H54 (cell line): ENCODE results near the gene CTDSPL.

Source experiments
- DNase-seq: peaks from one replicate; pipeline ENCODE4 v3.0.0; 2011; ENCODE audit warnings: low spot score, mixed read lengths; ENCODE audit not compliant: insufficient read length
- FAIRE-seq: peaks from 3 replicates; lab custom pipeline; 2011; peaks lifted over from hg19 to GRCh38; lab: Jason Lieb, UNC
- POLR2A ChIP-seq: IDR thresholded peaks from 2 replicates; pipeline ENCODE4 v1.6.1; 2011; ENCODE audit warnings: low read depth, mild to moderate bottlenecking, low read length

Gene CTDSPL

DNA sequence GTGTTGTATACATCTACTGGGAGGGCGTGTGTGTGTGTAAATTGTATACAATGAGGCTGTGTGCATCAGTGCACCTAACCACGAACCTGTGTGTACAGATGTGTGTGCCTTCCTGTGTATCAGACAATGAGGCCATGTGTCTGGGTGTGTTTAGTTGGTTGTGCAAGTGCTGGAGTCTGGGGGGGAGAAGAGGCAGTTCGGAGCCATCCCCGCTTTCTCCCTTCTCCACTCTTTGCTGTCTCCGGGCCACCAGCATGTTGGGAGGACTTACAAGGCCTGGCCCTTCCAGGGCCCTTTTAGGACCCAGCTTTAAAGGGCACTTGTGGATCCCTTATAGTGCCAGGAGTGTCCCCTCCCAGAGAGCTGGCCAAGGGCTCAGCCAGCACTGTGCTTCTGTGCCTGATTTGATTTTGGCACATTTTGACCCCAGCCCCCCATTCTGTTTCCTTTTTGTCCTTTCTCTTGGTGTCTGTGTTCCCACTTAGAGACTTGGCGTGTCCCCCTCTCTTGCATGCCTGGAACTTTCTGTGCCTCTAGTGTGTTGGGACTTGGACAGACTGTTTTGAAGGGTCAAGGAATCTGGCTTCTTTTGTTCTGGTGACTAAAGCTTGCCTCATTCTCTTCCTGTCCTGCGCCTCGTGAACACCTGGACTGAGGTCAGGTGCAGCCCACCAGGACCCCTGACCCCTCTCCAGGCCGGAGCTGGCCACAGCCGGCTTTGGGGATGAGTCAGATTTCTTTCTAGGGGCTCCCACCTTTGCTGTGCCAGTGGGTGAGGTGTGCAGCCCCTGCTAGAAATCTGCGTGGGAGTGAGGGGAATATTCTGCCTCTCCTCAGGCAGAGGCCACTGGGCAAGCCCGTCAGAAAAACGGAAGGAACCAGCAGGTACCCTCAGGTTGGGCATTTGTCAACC, 1.5 kb downstream of the CTDSPL start:
- TF ChIP-seq POLR2A: no peak
- DNase-seq (no peak), FAIRE-seq (no peak)

DNA sequence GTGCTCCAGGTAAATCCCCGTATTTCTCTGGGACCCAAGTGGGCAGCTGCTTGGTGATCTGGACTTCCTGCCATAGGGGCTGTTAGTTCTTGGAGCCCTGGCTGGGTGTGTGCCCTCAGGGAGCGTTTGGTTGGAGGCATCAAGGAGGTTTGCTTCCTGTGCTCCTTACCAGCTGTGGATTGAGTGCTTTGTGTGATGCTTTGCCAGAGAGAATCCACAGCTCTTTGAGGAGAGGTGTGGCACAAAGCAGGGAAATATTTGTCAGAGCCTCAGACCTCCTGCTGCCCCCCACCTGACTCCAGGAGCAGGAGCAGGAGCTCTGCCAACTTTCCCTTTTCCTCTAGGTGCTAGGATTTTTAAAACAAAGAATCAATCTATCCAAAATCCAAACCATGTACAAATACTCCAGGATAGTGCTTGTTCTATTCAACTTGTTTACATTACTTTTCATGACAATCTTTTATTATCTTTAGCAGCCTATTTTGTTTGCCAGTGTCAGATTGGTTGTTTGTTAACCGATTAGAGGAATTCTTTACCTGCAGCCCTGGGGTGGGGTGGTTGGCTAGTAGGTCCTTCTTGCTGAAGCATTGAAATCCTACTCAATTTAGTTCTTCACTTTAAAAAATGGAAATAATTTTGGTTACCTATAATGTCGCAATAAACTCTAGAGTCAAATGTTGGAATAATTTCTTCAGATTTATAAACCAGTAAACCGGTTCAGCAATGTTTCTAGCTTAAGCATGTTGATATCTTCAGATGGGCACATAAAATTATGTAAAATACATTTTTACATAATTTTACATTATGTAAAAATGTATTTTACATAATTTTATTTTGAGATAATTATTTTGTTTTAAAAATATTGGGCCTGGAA, 2.5 kb downstream of the CTDSPL start:
- no peak for DNase-seq
- FAIRE-seq: peak; percentile 41
- TF ChIP-seq POLR2A: no peak

DNA sequence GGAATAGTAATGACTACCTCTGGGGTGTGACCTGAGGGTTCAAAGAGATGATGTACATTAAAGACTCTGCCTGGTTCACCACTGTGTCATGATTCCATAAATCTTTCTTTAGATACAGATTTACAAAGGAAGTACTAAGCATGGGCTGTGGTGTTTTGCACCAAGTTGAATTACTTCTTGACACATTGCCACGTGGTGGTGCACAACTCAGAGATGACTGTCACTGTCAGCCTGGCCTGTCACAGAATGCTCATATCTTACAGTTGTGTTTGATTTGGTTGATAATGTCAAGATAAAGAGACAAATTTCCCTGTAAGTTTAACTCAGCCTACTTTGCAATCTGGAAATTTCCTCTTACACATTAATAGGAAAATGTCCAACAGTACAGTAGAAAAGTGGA, 3.2 kb downstream of the CTDSPL start:
- DNase-seq: no peak
- FAIRE-seq: no peak
- TF ChIP-seq POLR2A: no peak

DNA sequence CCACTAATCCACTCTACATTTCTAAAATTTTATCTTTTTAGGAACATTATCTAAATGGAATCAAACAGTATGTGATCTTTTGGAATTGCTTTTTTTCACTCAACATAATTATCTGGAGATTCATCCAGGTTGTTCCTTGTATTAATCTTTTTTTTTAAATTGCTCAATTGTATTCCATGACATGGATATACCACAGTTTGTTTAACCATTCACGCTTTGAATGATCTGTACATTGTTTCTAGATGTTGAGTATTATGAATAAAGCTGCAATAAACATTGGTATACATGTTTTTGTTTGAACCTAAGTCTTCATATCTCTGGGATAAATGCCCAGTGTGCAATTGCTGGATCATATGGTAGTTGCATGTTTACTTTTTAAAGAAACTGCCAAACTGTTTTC, 5.5 kb downstream of the CTDSPL start:
- no peak for TF ChIP-seq POLR2A
- no peak for DNase-seq
- no peak for FAIRE-seq

DNA sequence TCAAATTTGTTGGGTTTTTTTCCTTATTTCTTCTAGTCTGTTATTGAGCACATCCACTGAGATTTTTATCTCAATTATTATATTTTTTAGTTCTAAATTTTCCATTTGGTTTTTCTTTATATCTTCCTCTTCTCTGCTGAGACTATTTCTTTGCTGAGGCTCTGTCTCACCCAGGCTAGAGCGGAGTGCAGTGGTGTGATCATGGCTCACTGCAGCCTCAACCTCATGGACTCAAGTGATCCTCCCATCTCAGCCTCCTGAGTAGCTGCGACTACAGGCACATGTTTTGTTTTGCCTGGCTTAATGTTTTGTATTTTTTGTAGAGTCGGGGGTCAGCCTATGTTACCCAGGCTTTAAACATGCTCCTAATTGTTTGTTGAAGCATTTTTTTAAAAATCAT, 10.2 kb downstream of the CTDSPL start:
- no peak for TF ChIP-seq POLR2A
- DNase-seq (no peak), FAIRE-seq (no peak)

DNA sequence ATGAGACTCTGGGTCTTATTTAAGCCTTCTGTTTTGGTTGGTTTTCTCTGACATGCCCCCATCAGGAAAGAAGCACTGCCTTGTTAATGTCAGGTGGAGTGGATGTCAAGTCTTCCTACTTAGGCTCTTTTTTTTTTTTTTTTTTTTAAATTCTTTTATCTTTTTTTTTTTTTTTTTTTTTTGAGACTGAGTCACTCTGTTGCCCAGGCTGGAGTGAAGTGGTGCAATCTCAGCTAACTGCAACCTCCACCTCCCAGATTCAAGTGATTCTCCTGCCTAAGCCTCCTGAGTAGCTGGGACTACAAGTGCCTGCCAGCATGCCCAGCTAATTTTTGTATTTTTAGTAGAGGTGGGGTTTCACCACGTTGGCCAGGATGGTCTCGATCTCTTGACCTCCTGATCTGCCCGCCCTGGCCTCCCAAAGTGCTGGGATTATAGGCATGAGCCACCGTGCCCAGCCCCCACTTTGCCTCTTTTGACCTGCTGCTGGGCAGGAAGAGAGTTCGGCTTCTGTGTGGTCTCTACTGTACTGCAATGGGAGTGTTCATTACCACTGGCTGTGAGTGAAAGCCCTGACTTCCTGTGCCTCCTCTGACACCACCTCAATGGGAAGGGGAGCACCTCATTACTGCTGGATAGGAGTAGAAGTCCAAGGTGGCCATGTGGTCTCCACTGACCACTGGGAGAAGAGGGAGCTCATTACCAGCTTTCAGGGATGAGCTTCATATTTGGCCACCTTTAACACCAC, 10.9 kb downstream of the CTDSPL start:
- DNase-seq: no peak
- no peak for FAIRE-seq
- TF ChIP-seq POLR2A: no peak

DNA sequence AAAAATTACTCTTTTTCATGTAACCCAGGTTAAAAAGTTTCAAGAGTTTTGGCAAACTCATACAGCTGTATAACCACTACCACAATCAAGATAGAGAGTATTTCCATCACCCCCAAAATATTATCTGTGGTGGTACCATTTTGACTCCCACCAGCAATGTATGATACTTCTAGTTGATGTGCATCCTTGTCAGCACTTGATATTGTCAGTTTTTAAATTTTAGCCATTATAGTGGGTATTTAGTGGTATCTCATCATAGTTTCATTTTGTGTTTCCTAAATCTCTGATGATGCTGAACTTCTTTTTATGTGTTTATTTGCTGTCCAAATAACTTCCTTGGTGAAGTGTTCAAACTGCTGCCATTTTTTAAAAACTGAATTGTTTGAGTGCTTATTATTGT, 14.6 kb downstream of the CTDSPL start:
- FAIRE-seq (no peak), DNase-seq (no peak)
- no peak for TF ChIP-seq POLR2A

DNA sequence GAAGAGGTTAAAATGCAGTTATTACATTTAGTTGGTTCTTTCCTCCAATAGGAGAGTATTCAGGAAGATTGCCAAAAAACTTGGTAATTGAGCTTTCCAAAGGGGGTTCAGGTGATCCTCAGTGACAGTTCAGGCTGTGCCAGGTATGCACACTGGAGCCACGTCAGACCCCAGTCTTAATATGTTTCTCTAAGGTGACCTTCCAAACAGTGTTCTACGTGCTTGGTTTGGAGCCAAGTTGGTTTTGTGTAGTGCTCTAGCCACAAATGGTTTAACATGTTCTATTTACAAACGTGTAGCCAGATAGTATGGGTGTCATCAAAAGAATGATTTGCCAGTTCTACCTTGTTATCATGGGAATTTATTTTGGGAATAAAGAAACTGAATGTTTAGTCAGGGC, 21.0 kb downstream of the CTDSPL start:
- DNase-seq: no peak
- TF ChIP-seq POLR2A: no peak
- FAIRE-seq: no peak

DNA sequence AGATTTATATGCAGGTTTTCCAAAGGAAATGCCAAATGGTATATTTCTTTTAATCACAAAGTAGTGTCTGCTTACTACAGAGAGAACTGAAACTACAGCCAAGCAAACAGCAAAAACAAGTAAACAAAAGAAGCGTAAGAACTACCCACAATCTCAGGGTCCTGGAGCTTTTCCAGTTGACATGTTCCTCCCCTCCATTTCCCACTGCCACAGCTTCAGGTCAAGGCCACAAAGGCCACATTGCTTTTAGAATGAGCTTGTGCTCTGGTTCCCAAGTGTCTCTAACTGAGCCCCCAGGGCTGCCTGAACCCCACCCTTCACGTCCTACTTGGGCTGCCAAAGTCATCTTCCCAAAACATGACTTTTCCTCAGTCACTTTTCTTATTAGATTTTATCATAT, 24.1 kb downstream of the CTDSPL start:
- FAIRE-seq: no peak
- TF ChIP-seq POLR2A: no peak
- no peak for DNase-seq

DNA sequence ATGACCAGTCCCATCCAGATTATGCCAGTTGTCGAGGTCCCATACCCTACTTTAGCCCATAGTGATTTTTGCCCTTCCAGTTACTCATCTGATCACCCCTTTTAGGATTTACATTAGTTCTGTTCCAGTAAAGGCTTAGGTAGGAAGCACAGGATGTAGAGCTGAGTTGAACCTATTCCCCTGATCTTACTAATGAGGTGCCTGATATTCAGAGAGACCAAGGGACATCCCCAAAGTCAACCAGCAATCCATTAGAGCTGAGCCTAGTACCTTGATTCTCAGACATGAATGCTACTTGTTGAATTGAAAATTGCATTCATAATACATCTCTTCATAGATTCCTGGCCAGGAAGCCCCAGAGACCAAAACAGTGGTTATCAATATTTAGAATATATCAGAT, 24.7 kb downstream of the CTDSPL start:
- FAIRE-seq: no peak
- no peak for DNase-seq
- TF ChIP-seq POLR2A: no peak

DNA sequence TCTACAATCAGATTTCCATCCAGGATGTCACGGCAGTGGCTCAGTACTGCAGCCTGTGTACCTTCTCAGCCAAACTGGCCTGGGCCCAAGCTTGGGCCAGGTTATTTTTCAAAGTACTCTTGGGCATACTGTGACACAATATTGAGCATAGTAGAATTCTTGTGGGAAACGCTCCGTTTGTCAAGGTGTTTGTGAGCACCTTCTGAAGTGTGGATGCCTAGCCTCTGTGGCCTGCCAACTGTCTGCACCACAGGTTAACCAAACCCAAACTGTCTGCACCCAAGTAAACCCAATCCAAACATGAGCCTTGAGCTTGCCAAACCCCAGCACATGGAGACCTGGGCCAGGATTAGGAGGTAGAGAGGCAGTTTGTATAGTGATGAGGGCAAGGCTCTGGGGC, 25.4 kb downstream of the CTDSPL start:
- DNase-seq (no peak), FAIRE-seq (no peak)
- no peak for TF ChIP-seq POLR2A

DNA sequence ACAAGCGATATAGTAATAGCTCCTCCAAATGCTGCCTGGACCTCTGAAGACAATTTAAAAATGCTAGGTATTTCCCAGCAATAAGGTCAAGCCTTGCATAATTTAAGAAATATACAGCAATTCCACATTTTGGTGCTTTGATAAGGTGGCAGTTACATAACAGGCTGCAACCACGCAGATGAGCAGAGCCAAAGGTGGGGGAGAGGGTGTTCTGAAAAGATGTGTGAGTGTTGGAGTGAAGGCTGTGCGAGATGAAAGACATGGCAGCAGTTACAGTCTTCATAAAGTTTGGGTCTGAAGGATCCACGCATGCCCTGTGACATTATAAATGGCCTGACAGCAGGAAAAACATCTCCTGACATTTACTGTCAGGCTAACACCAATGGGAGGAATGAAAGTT, 26.1 kb downstream of the CTDSPL start:
- no peak for DNase-seq
- no peak for TF ChIP-seq POLR2A
- FAIRE-seq: no peak

DNA sequence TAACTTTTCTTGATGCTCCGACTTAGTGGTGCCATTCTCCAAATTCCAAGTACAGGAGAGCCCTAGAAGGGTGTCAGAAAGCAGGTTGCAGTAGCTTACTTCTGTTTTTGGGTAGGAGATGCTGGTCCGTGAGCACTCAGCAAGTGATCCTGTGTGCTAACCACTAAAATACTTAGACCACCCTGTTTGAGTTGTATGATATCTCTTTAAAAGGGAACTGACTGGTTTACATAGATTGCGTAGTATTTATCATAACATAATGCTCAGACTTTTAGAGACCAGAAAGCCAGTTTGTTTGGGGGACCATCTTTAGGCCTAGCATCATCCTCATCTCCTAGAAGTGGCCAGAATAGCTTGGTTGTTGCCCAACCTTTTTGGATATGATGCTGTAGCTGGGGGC, 26.7 kb downstream of the CTDSPL start:
- DNase-seq (no peak), FAIRE-seq (no peak)
- no peak for TF ChIP-seq POLR2A

DNA sequence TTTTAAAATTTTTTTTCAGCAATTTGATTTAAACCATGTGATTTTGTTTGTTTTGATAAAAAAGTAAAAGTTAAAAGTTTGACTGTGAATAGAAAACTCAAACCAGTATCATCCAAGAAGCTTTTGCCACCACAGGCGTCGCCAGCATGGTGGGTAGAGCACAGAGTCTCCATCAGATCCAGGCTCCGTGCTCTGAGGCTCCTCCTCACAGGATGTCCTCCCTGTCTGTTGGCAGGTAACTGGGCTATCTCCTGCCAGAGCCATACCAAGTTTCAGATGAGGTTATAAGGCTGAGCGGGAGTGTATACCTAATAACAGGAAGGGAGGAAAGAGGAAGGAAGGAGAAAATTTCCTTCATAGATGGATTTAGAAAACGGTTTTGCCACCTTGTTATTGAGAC, 28.8 kb downstream of the CTDSPL start:
- no peak for DNase-seq
- no peak for TF ChIP-seq POLR2A
- peak; percentile 20 for FAIRE-seq

DNA sequence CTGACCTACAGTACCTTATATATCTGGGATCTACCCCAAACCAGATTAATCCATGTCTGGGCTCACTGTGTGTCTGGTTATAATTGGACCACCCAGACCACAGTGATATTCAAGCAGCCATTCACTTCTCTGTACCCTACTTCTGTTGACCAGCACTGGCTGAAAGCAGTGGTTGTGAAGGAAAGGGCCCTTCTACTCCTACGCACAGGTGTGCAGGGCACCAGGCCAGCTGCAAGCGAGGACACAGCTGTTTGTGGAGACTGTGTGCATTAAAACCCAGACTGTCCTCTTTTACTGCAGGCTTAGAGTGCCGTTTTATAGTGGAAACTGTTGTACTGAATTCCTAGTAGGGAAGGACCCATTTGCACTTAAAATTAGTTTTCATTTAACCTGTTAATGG, 29.5 kb downstream of the CTDSPL start:
- DNase-seq: no peak
- FAIRE-seq: no peak
- no peak for TF ChIP-seq POLR2A
